Measurements from ENCODE around the gene FNBP1.

FNBP1 gene

GRCh38 chr9:130042406-130042884 lies 544 bp downstream of the FNBP1 start:
- Histone ChIP-seq H3K9me3 (replicated peaks in 1 of 2; ENCODE audit: control insufficient read depth in 2 of 2, insufficient read depth in 1 of 2, low read depth in 1 of 2, low read length in 2 of 2) (no peaks in the 10 kb centered on the region), H3K14ac (ENCODE audit: low read length) (peak overlapping the region; percentile 42), H2BK5ac (ENCODE audit: low read length) (peak overlapping the region; percentile 96), H3K79me1 (ENCODE audit: low read depth, low read length) (no peaks in the 10 kb centered on the region), H3K27ac (replicated peaks; ENCODE audit: low read length) (peak overlapping the region; percentile 84), H3K18ac (ENCODE audit: low read length) (peak overlapping the region; percentile 96), H3K4me2 (ENCODE audit: insufficient read depth, low read length, poor library complexity, severe bottlenecking) (peak overlapping the region; percentile 62), H2AK5ac (ENCODE audit: low read depth, low read length) (peak overlapping the region; percentile 12), H3K4me3 (ENCODE audit: low read length in 2 of 2) (peak overlapping the region; percentile 86 to 100), H3K9ac (ENCODE audit: low read depth, low read length, poor library complexity) (peak overlapping the region; percentile 98), H2BK15ac (ENCODE audit: low read length) (no peak overlapping the region), H3K36me3 (replicated peaks in 1 of 2; ENCODE audit: control insufficient read depth in 2 of 2, insufficient read depth in 2 of 2, low read length in 2 of 2) (no peaks in the 10 kb centered on the region), H2BK12ac (ENCODE audit: low read length) (no peak overlapping the region), H3K23ac (ENCODE audit: low read depth, low read length, poor library complexity) (peak overlapping the region; percentile 94), H3K4me1 (ENCODE audit: control insufficient read depth in 2 of 2, insufficient read depth in 1 of 2, low read depth in 1 of 2, low read length in 2 of 2) (peaks cover 2 to 3% of the 10 kb centered on the region in 2 donors), H4K8ac (ENCODE audit: low read depth, low read length) (no peak overlapping the region), H2AFZ (ENCODE audit: low read length) (peak overlapping the region; percentile 94), H3K27me3 (ENCODE audit: control insufficient read depth in 3 of 3, insufficient read depth in 3 of 3, low read depth in 1 of 3, low read length in 3 of 3) (no peaks in the 10 kb centered on the region), H3K4ac (ENCODE audit: low read length) (no peak overlapping the region), H4K91ac (ENCODE audit: low read depth, low read length, poor library complexity) (no peak overlapping the region), H2BK120ac (ENCODE audit: low read depth, low read length) (no peak overlapping the region)
- WGBS, 2 donors (ENCODE audit: extremely low coverage in 2 of 2, insufficient read length in 2 of 2, insufficient replicate concordance in 1 of 2), result no CpG with 5 or more reads among the region's 68 CpGs
- DNase-seq (ENCODE audit: low spot score), result peak; percentile 9

- Histone ChIP-seq H3K4ac (ENCODE audit: low read length) (no peak overlapping the region), H3K4me3 (ENCODE audit: low read length in 2 of 2) (peak overlapping the region; percentile 86 to 100), H2AFZ (ENCODE audit: low read length) (peak overlapping the region; percentile 94), H3K9me3 (replicated peaks in 1 of 2; ENCODE audit: control insufficient read depth in 2 of 2, insufficient read depth in 1 of 2, low read depth in 1 of 2, low read length in 2 of 2) (no peaks in the 10 kb centered on the region), H3K9ac (ENCODE audit: low read depth, low read length, poor library complexity) (peak overlapping the region; percentile 98), H4K91ac (ENCODE audit: low read depth, low read length, poor library complexity) (no peak overlapping the region), H3K79me1 (ENCODE audit: low read depth, low read length) (no peaks in the 10 kb centered on the region), H3K4me2 (ENCODE audit: insufficient read depth, low read length, poor library complexity, severe bottlenecking) (peak overlapping the region; percentile 62), H2AK5ac (ENCODE audit: low read depth, low read length) (peak overlapping the region; percentile 12), H3K27me3 (ENCODE audit: control insufficient read depth in 3 of 3, insufficient read depth in 3 of 3, low read depth in 1 of 3, low read length in 3 of 3) (no peaks in the 10 kb centered on the region), H3K27ac (replicated peaks; ENCODE audit: low read length) (no peak overlapping the region), H2BK15ac (ENCODE audit: low read length) (no peak overlapping the region), H3K4me1 (ENCODE audit: control insufficient read depth in 2 of 2, insufficient read depth in 1 of 2, low read depth in 1 of 2, low read length in 2 of 2) (peaks cover 2 to 3% of the 10 kb centered on the region in 2 donors), H2BK12ac (ENCODE audit: low read length) (no peak overlapping the region), H2BK120ac (ENCODE audit: low read depth, low read length) (no peak overlapping the region), H3K23ac (ENCODE audit: low read depth, low read length, poor library complexity) (peak overlapping the region; percentile 94), H3K14ac (ENCODE audit: low read length) (no peak overlapping the region), H3K36me3 (replicated peaks in 1 of 2; ENCODE audit: control insufficient read depth in 2 of 2, insufficient read depth in 2 of 2, low read length in 2 of 2) (no peaks in the 10 kb centered on the region), H4K8ac (ENCODE audit: low read depth, low read length) (no peak overlapping the region), H2BK5ac (ENCODE audit: low read length) (peak overlapping the region; percentile 96), H3K18ac (ENCODE audit: low read length) (peak overlapping the region; percentile 96)
- WGBS, 2 donors (ENCODE audit: extremely low coverage in 2 of 2, insufficient read length in 2 of 2, insufficient replicate concordance in 1 of 2), result no CpG with 5 or more reads among the region's 31 CpGs
- peak; percentile 17 for DNase-seq (ENCODE audit: low spot score)
These were observed 1.2 kb downstream of the FNBP1 start for GRCh38 chr9:130041648-130042405.

GRCh38 chr9:130040984-130041647 lies 1.9 kb downstream of the FNBP1 start:
- Histone ChIP-seq H2BK15ac (ENCODE audit: low read length) (no peak overlapping the region), H3K4ac (ENCODE audit: low read length) (no peak overlapping the region), H3K36me3 (replicated peaks in 1 of 2; ENCODE audit: control insufficient read depth in 2 of 2, insufficient read depth in 2 of 2, low read length in 2 of 2) (no peaks in the 10 kb centered on the region), H2BK5ac (ENCODE audit: low read length) (no peak overlapping the region), H4K91ac (ENCODE audit: low read depth, low read length, poor library complexity) (no peak overlapping the region), H3K23ac (ENCODE audit: low read depth, low read length, poor library complexity) (no peak overlapping the region), H3K14ac (ENCODE audit: low read length) (no peak overlapping the region), H3K9ac (ENCODE audit: low read depth, low read length, poor library complexity) (no peak overlapping the region), H2BK12ac (ENCODE audit: low read length) (no peak overlapping the region), H2AFZ (ENCODE audit: low read length) (no peak overlapping the region), H3K4me1 (ENCODE audit: control insufficient read depth in 2 of 2, insufficient read depth in 1 of 2, low read depth in 1 of 2, low read length in 2 of 2) (peaks cover 2 to 3% of the 10 kb centered on the region in 2 donors), H3K4me2 (ENCODE audit: insufficient read depth, low read length, poor library complexity, severe bottlenecking) (no peak overlapping the region), H3K79me1 (ENCODE audit: low read depth, low read length) (no peaks in the 10 kb centered on the region), H3K18ac (ENCODE audit: low read length) (no peak overlapping the region), H3K4me3 (ENCODE audit: low read length in 2 of 2) (peak overlapping the region in 1 of 2 donors; percentile 86), H3K27ac (replicated peaks; ENCODE audit: low read length) (no peak overlapping the region), H2BK120ac (ENCODE audit: low read depth, low read length) (no peak overlapping the region), H3K27me3 (ENCODE audit: control insufficient read depth in 3 of 3, insufficient read depth in 3 of 3, low read depth in 1 of 3, low read length in 3 of 3) (no peaks in the 10 kb centered on the region), H3K9me3 (replicated peaks in 1 of 2; ENCODE audit: control insufficient read depth in 2 of 2, insufficient read depth in 1 of 2, low read depth in 1 of 2, low read length in 2 of 2) (no peaks in the 10 kb centered on the region), H4K8ac (ENCODE audit: low read depth, low read length) (no peak overlapping the region), H2AK5ac (ENCODE audit: low read depth, low read length) (no peak overlapping the region)
- DNase-seq (ENCODE audit: low spot score), result no peak
- no CpG with 5 or more reads among the region's 7 CpGs for WGBS, 2 donors (ENCODE audit: extremely low coverage in 2 of 2, insufficient read length in 2 of 2, insufficient replicate concordance in 1 of 2)

- H2BK12ac ChIP-seq (ENCODE audit: low read length), result no peak overlapping the region
- H2BK5ac ChIP-seq (ENCODE audit: low read length), result no peak overlapping the region
- H4K8ac ChIP-seq (ENCODE audit: low read depth, low read length), result no peak overlapping the region
- H3K23ac ChIP-seq (ENCODE audit: low read depth, low read length, poor library complexity), result no peak overlapping the region
- H3K18ac ChIP-seq (ENCODE audit: low read length), result no peak overlapping the region
- peaks cover 2 to 3% of the 10 kb centered on the region in 2 donors for H3K4me1 ChIP-seq (ENCODE audit: control insufficient read depth in 2 of 2, insufficient read depth in 1 of 2, low read depth in 1 of 2, low read length in 2 of 2)
- H3K4me2 ChIP-seq (ENCODE audit: insufficient read depth, low read length, poor library complexity, severe bottlenecking), result no peak overlapping the region
- H3K14ac ChIP-seq (ENCODE audit: low read length), result no peak overlapping the region
- H3K9ac ChIP-seq (ENCODE audit: low read depth, low read length, poor library complexity), result no peak overlapping the region
- H2BK15ac ChIP-seq (ENCODE audit: low read length), result no peak overlapping the region
- no peak overlapping the region for H2AFZ ChIP-seq (ENCODE audit: low read length)
- H3K9me3 ChIP-seq (replicated peaks in 1 of 2; ENCODE audit: control insufficient read depth in 2 of 2, insufficient read depth in 1 of 2, low read depth in 1 of 2, low read length in 2 of 2), result no peaks in the 10 kb centered on the region
- WGBS, 2 donors (ENCODE audit: extremely low coverage in 2 of 2, insufficient read length in 2 of 2, insufficient replicate concordance in 1 of 2), result no CpG with 5 or more reads among the region's 6 CpGs
- no peak overlapping the region for H2AK5ac ChIP-seq (ENCODE audit: low read depth, low read length)
- no peak overlapping the region for H3K4me3 ChIP-seq (ENCODE audit: low read length in 2 of 2)
- no peak for DNase-seq (ENCODE audit: low spot score)
- no peaks in the 10 kb centered on the region for H3K27me3 ChIP-seq (ENCODE audit: control insufficient read depth in 3 of 3, insufficient read depth in 3 of 3, low read depth in 1 of 3, low read length in 3 of 3)
- H3K36me3 ChIP-seq (replicated peaks in 1 of 2; ENCODE audit: control insufficient read depth in 2 of 2, insufficient read depth in 2 of 2, low read length in 2 of 2), result peaks cover 0 to 5% of the 10 kb centered on the region in 2 donors
- no peak overlapping the region for H3K27ac ChIP-seq (replicated peaks; ENCODE audit: low read length)
- H3K79me1 ChIP-seq (ENCODE audit: low read depth, low read length), result no peaks in the 10 kb centered on the region
- no peak overlapping the region for H2BK120ac ChIP-seq (ENCODE audit: low read depth, low read length)
- H4K91ac ChIP-seq (ENCODE audit: low read depth, low read length, poor library complexity), result no peak overlapping the region
- H3K4ac ChIP-seq (ENCODE audit: low read length), result no peak overlapping the region
These were observed 3.4 kb downstream of the FNBP1 start for GRCh38 chr9:130039528-130040147.
